Muscle of leg (tissue), 11 donors: ENCODE results near the gene GALNT6. TPM values are rescaled to one million over a fixed set of nuclear protein-coding genes. Genes with fewer than 3 reads are reported as not detected.
A peak's percentile ranks its signal among the peaks of the same experiment; 100 is the strongest.

Source experiments
- DNase-seq: peaks from one replicate; pipeline ENCODE4 v3.0.0; 2013
- H3K27ac ChIP-seq: one replicate; pipeline ENCODE4 v1.5.1; 2013; ENCODE audit warnings: mild to moderate bottlenecking, low read length, control low read depth
- H3K27me3 ChIP-seq: one replicate; pipeline ENCODE4 v1.6.1; 2013; ENCODE audit warnings: low read length; ENCODE audit not compliant: control insufficient read depth, insufficient read depth
- H3K36me3 ChIP-seq: one replicate; pipeline ENCODE4 v1.6.1; 2013; ENCODE audit warnings: low read length; ENCODE audit not compliant: control insufficient read depth, insufficient read depth
- H3K4me1 ChIP-seq: one replicate; pipeline ENCODE4 v1.6.1; 2013; ENCODE audit warnings: low read length; ENCODE audit not compliant: control insufficient read depth, insufficient read depth
- H3K4me3 ChIP-seq: one replicate; pipeline ENCODE4 v1.5.1; 2013; ENCODE audit warnings: low read length, control low read depth
- H3K9me3 ChIP-seq: replicated peaks from 2 replicates; pipeline ENCODE4 v1.6.1; 2013; ENCODE audit warnings: low read depth, low read length; ENCODE audit not compliant: control insufficient read depth
- WGBS: methylation state at CpG from one replicate; pipeline ENCODE4 v1.1.5; 2013; ENCODE audit warnings: missing lambda C conversion rate; ENCODE audit not compliant: insufficient coverage; 5-methylcytosine and 5-hydroxymethylcytosine counted together
- polyA plus RNA-seq, 8 donors: library from polyadenylated mRNA; unstranded; fragments of 120-200 nt; gene quantifications; one replicate each; pipeline versions ENCODE4 v1.2.1 to v1.2.3, GENCODE V29; 2013; ENCODE audit warnings: inconsistent platforms in 1 of 8, low replicate concordance in 1 of 8; ENCODE audit not compliant: insufficient read length in 8 of 8, insufficient read depth in 1 of 8
- total RNA-seq: library from RNA; stranded (reverse); fragments of 120-200 nt; gene quantifications from one replicate; pipeline ENCODE4 v1.2.4, GENCODE V29; 2013

Gene GALNT6
- total and polyA plus RNA-seq, 9 donors: 0.32 to 1.1 (median 0.50) TPM

DNA sequence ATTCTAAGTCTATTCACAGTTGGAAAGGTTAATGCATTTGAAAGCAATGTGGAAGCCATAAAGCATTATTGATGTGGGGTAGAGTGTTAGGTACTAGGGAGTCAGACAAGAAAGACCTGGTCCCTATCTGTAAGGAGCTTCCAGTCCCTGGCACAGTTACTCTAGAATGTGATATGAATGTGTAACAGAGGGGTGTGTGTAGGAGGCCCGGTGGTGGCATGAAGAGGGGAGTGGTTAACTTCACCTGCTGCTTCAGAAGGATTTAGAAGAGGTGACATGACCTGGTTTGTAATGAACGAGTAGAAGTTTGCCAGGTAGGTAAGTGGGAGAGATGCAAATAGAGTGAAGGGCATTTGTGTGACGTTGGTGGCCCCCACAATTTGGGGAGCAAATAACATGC is 15.1 kb upstream of the GALNT6 start:
- Histone ChIP-seq H3K27me3 (peaks cover 5% of the 10 kb centered on the region), H3K36me3 (no peaks in the 10 kb centered on the region), H3K4me1 (no peaks in the 10 kb centered on the region), H3K27ac (no peak overlapping the region), H3K4me3 (no peak overlapping the region), H3K9me3 (no peaks in the 10 kb centered on the region)
- DNase-seq: no peak
- 83% methylated on average over 2 of the region's 3 CpGs for WGBS

GRCh38 chr12:51405801-51406207 is 14.6 kb upstream of the GALNT6 start:
- H3K9me3 ChIP-seq: no peaks in the 10 kb centered on the region
- 87% methylated on average over 2 of the region's 3 CpGs for WGBS

DNA sequence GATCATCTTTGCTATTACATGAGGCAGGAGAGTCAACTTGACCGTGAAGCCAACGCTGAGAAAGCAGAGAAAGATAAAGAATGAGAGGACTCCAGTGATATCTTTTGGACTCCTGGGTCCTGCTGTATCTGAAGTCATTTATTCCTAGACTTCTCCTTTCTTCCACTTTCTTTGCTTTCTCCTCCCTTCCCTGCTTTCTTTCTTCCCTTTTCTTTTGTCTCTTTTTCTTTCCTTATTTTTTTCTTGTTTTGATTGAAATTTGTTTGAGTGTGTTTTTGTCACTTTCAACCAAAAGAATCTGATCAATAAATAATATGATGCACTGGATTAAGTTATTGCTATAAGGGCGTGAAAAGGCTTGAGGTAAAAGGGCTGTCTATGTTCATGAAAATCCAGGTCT is 13.4 kb upstream of the GALNT6 start:
- Histone ChIP-seq H3K36me3 (no peaks in the 10 kb centered on the region), H3K4me3 (no peak overlapping the region), H3K4me1 (no peaks in the 10 kb centered on the region), H3K27ac (no peak overlapping the region), H3K9me3 (no peaks in the 10 kb centered on the region), H3K27me3 (peaks cover 3% of the 10 kb centered on the region)
- no peak for DNase-seq
- 90% methylated on average over 1 of the region's 3 CpGs for WGBS

More at GRCh38 chr12:51405801-51406207, 14.6 kb upstream of the GALNT6 start:
- Histone ChIP-seq H3K4me3 (no peak overlapping the region), H3K27ac (no peak overlapping the region), H3K4me1 (no peaks in the 10 kb centered on the region), H3K27me3 (peaks cover 5% of the 10 kb centered on the region), H3K36me3 (no peaks in the 10 kb centered on the region)
- no peak for DNase-seq

- Histone ChIP-seq H3K27me3 (peaks cover 6% of the 10 kb centered on the region), H3K4me3 (no peak overlapping the region), H3K36me3 (no peaks in the 10 kb centered on the region), H3K27ac (no peak overlapping the region), H3K4me1 (no peaks in the 10 kb centered on the region), H3K9me3 (no peaks in the 10 kb centered on the region)
- whole genome bisulfite sequencing: 89% methylated on average over 3 of the region's 4 CpGs
- peak; percentile 49 for DNase-seq
These were observed 12.5 kb upstream of the GALNT6 start for GRCh38 chr12:51403681-51404136.

GRCh38 chr12:51403159-51403558 is 12.0 kb upstream of the GALNT6 start:
- H3K9me3 ChIP-seq: no peaks in the 10 kb centered on the region
- DNase-seq: no peak
- H3K27ac ChIP-seq: no peak overlapping the region
- H3K4me3 ChIP-seq: no peak overlapping the region
- WGBS: no CpG with 5 or more reads among the region's 6 CpGs
- peaks cover 8% of the 10 kb centered on the region for H3K27me3 ChIP-seq
- H3K4me1 ChIP-seq: no peaks in the 10 kb centered on the region
- no peaks in the 10 kb centered on the region for H3K36me3 ChIP-seq

DNA sequence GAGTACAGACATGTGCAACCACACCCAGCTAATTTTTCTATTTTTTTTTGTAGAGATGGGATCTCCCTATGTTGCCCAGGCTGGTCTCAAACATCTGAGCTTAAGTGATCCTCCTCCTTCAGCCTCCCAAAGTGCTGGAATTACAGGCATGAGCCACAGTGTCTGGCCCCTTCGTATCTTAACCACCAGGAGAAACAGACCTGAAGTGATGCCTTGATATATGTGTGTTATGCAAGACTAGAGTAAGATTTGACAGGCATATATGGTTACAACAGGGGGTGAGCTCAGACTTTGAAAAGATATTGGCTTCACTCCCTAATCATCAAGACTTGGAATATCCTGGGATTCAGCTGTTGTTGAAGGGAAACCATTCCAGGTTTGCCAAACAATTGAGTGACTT is 10.7 kb upstream of the GALNT6 start:
- Histone ChIP-seq H3K27me3 (peaks cover 10% of the 10 kb centered on the region), H3K9me3 (no peaks in the 10 kb centered on the region), H3K4me1 (no peaks in the 10 kb centered on the region), H3K27ac (no peak overlapping the region), H3K4me3 (no peak overlapping the region), H3K36me3 (no peaks in the 10 kb centered on the region)
- WGBS: no CpG with 5 or more reads among the region's 1 CpG
- DNase-seq: no peak

GRCh38 chr12:51401486-51401885 is 10.3 kb upstream of the GALNT6 start:
- WGBS: 97% methylated on average over 6 of the region's 13 CpGs
- DNase-seq: no peak
- Histone ChIP-seq H3K4me1 (no peaks in the 10 kb centered on the region), H3K27me3 (peaks cover 10% of the 10 kb centered on the region), H3K36me3 (no peaks in the 10 kb centered on the region), H3K27ac (no peak overlapping the region), H3K4me3 (no peak overlapping the region), H3K9me3 (no peaks in the 10 kb centered on the region)

GRCh38 chr12:51401020-51401419 is 9.8 kb upstream of the GALNT6 start:
- no peaks in the 10 kb centered on the region for H3K9me3 ChIP-seq
- DNase-seq: no peak
- H3K4me1 ChIP-seq: no peaks in the 10 kb centered on the region
- 81% methylated on average over 13 of the region's 14 CpGs for WGBS
- H3K4me3 ChIP-seq: no peak overlapping the region
- H3K27ac ChIP-seq: no peak overlapping the region
- no peaks in the 10 kb centered on the region for H3K36me3 ChIP-seq
- H3K27me3 ChIP-seq: peaks cover 10% of the 10 kb centered on the region

- no peak for DNase-seq
- WGBS: 89% methylated on average over 3 of the region's 4 CpGs
- no peak overlapping the region for H3K27ac ChIP-seq
- H3K9me3 ChIP-seq: no peaks in the 10 kb centered on the region
- H3K27me3 ChIP-seq: peaks cover 13% of the 10 kb centered on the region
- H3K4me1 ChIP-seq: no peaks in the 10 kb centered on the region
- no peak overlapping the region for H3K4me3 ChIP-seq
- no peaks in the 10 kb centered on the region for H3K36me3 ChIP-seq
These were observed 8.7 kb upstream of the GALNT6 start for GRCh38 chr12:51399891-51400290.

DNA sequence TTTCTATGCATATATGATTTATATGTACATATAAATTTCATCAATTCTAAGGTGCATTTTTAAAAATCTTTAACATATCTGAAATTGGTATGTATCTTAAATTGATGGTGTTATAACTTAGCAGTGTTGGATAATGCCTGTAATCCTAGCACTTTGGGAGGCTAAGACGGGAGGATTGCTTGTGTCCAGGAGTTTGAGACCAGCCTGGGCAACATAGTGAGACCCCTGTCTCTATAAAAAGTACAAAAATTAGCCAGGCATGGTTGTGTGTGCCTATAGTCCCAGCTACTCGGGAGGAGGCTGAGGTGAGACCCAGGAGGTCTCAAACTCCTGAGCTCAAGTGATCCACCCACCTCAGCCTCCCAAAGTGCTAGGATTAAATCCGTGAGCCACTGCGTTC is 6.5 kb upstream of the GALNT6 start:
- DNase-seq: no peak
- H3K4me3 ChIP-seq: no peak overlapping the region
- no peaks in the 10 kb centered on the region for H3K36me3 ChIP-seq
- H3K27ac ChIP-seq: no peak overlapping the region
- H3K4me1 ChIP-seq: no peaks in the 10 kb centered on the region
- H3K27me3 ChIP-seq: peaks cover 32% of the 10 kb centered on the region
- no peaks in the 10 kb centered on the region for H3K9me3 ChIP-seq
- WGBS: 55% methylated on average over 2 of the region's 4 CpGs
